NB4 (cell line): ENCODE results near the gene CABP7.
A peak's percentile ranks its signal among the peaks of the same experiment; 100 is the strongest.

Source experiments
- DNase-seq: peaks from one replicate; pipeline ENCODE4 v3.0.0; 2010; ENCODE audit warnings: low read depth
- H3K4me3 ChIP-seq: one replicate; pipeline ENCODE4 v1.5.1; 2011; ENCODE audit warnings: mild to moderate bottlenecking, low read depth, low read length, moderate library complexity
- MYC ChIP-seq: IDR thresholded peaks from 2 replicates; pipeline ENCODE4 v1.6.1; 2011; ENCODE audit warnings: low read depth, low read length
- POLR2A ChIP-seq: IDR thresholded peaks from 2 replicates; pipeline ENCODE4 v1.6.1; 2011; ENCODE audit warnings: mild to moderate bottlenecking; ENCODE audit not compliant: insufficient read length; ENCODE audit errors: extremely low read depth
- TF ChIP-seq, protein P1 (sequence below): IDR thresholded peaks from one replicate; pipeline ENCODE4 v1.5.1; 2012; ENCODE audit warnings: low read depth, low read length
- TF ChIP-seq, protein P2 (sequence below): IDR thresholded peaks from 2 replicates; pipeline ENCODE4 v1.6.1; 2011; ENCODE audit warnings: low read depth, low read length

Gene CABP7

DNA sequence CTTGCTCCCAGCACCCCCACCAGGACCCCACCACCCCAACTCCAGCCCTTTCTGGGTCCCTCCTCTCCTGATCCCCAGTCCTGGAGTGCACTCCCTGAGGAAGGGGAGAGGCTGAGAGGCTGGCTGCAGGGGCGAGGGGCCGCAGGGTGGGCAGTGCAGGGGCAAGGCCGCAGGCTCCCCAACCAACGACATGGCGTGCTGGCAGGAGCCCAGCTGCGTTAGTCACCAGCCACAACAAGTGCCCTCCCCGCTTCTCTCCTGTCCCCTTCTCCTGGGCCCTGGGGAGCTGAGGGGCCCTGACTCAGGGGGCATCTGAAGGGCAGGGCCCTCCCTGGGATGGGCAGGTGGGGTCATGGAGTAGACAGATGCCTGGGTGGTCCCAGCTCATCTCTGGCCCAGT lies 2.3 kb downstream of the CABP7 start:
- no peak overlapping the region for H3K4me3 ChIP-seq
- TF ChIP-seq, protein P1, sequence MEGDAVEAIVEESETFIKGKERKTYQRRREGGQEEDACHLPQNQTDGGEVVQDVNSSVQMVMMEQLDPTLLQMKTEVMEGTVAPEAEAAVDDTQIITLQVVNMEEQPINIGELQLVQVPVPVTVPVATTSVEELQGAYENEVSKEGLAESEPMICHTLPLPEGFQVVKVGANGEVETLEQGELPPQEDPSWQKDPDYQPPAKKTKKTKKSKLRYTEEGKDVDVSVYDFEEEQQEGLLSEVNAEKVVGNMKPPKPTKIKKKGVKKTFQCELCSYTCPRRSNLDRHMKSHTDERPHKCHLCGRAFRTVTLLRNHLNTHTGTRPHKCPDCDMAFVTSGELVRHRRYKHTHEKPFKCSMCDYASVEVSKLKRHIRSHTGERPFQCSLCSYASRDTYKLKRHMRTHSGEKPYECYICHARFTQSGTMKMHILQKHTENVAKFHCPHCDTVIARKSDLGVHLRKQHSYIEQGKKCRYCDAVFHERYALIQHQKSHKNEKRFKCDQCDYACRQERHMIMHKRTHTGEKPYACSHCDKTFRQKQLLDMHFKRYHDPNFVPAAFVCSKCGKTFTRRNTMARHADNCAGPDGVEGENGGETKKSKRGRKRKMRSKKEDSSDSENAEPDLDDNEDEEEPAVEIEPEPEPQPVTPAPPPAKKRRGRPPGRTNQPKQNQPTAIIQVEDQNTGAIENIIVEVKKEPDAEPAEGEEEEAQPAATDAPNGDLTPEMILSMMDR, result no peak
- TF ChIP-seq MYC (no peak), POLR2A (no peak)
- TF ChIP-seq, protein P2, sequence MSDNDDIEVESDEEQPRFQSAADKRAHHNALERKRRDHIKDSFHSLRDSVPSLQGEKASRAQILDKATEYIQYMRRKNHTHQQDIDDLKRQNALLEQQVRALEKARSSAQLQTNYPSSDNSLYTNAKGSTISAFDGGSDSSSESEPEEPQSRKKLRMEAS, result no peak
- DNase-seq, result peak; percentile 44

DNA sequence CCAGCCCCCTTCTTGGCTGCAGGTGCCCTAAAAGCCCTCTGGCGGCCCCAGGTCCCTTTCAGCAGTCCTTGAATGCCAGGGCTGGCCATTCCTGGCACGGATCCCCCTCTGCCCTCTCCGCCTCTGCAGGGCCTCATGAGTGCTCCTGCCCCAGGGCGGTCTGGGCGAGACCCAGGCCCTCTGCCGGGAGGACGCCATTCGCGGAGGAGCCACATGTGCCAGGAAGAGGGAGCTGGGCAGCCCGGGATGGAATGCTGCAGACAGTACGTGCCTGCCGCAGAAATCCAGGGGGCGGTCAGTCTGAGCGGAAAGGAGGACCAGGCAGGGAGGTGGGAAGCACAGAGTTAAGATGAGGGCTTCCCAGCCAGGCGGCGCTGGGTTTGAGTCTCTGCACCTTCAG lies 2.8 kb downstream of the CABP7 start:
- no peak overlapping the region for H3K4me3 ChIP-seq
- DNase-seq, result no peak
- TF ChIP-seq, protein P1, result no peak
- TF ChIP-seq POLR2A (no peak), MYC (no peak)
- TF ChIP-seq, protein P2, result no peak

DNA sequence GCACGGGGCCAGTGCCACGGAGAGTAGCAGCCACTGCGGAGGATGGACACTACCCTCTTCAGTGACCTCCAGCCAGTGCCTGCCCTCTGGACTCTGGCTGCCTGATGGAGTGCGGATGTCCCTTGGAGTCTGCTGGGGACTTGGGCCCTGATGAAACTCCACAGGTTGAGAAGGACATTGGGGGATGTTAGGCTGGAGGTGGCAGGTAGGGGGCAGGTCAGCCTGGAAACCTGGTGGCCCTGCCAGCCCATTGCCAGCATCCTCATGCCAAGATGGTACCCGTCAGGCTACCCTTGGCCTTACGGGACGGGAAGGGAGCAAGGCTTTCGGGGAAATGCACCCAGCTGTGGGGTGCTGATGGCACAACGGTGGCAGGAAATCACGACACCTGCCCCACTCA lies 4.0 kb downstream of the CABP7 start:
- no peak for DNase-seq
- no peak overlapping the region for H3K4me3 ChIP-seq
- TF ChIP-seq POLR2A (no peak), MYC (no peak)
- TF ChIP-seq, protein P2, result no peak
- TF ChIP-seq, protein P1, result no peak

DNA sequence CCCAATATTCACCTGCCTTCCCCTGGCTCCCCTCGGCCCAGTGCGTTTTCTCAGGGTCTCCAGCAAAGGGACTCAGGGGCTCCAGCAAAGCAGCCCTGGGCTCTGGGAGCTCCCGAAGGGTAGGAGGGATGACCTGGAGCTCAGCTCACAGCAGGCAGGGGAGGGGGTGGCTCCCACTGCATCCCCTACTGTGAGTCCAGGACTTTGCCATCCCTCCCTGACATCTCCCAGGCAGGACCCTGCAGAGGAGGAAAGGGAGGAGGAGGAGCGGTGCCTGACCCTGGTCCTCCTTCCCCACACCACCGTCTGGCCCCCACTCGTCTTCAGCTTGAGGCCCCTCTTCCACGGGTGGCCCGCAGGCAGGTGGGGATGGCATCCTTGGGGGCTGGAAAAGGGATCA lies 5.0 kb downstream of the CABP7 start:
- H3K4me3 ChIP-seq, result no peak overlapping the region
- DNase-seq, result no peak
- TF ChIP-seq POLR2A, result no peak
- TF ChIP-seq, protein P2, result no peak
- TF ChIP-seq MYC, result no peak
- TF ChIP-seq, protein P1, result no peak

DNA sequence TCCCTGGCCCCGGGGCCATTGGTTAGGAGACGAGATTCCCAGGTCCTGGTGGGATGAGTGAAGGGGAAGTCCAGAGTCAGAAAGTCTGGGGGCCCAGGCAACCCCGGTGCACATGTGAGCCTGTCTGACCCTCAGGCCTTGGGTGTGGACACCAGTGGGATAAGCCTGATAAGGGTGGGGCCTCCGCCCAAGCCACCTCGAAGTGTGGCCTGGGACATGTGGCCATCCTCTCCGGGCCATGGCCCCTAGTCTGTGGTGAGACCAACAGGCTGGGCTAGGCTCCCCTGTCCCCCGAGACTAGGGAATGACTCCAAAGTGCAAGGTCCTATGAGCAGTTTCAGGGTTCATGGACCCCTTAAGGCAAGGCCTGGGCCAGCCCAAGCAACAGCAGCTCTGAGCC lies 6.3 kb downstream of the CABP7 start:
- H3K4me3 ChIP-seq, result no peak overlapping the region
- TF ChIP-seq, protein P2, result no peak
- TF ChIP-seq, protein P1, result no peak
- TF ChIP-seq POLR2A (no peak), MYC (no peak)
- no peak for DNase-seq

DNA sequence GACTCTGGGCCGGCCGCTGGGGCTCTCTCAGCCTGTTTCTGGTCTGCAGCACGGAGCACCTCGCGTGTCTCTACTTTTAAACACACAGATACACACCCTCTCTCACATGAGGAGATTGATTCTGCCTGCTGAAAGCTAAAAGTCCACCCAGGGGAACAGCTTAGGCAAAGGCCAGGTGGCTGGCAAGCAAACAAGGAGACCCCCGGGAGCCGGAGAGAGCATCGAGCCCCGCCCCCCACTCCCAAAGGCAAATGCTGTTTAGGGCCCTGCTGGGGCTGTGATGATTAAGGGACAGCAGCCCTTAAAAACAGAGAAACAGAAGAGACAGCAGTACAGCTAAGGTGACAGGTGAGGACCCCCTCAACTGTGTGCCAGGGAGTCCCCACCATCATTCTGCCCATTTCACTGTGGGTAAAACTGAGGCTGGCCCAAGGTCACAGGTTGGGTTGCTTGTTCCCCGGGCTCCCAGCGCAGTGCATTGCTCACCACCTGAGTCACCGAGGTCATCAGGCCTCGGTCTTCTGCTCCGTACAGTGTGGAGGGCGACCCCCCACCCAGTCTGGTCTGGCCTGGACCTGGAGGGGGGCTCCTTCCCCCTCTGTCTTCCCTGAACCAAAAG lies 6.8 kb downstream of the CABP7 start:
- DNase-seq, result no peak
- no peak overlapping the region for H3K4me3 ChIP-seq
- no peak for TF ChIP-seq MYC
- TF ChIP-seq, protein P2, result no peak
